Kidney epithelial cell (primary cell): Measurements from ENCODE around the gene RPS19. TPM values are rescaled to one million over a fixed set of nuclear protein-coding genes. Genes with fewer than 3 reads are reported as not detected.

Experiments
- DNase-seq: peaks from one replicate; pipeline ENCODE4 v3.0.0-alpha.2; 2010; ENCODE audit warnings: low read depth
- H3K27me3 ChIP-seq: 2 replicates; pipeline ENCODE4 v1.6.0; 2011; ENCODE audit warnings: low read length; ENCODE audit not compliant: control insufficient read depth, insufficient read depth
- H3K36me3 ChIP-seq: 2 replicates; pipeline ENCODE4 v1.5.1; 2011; ENCODE audit warnings: low read length; ENCODE audit not compliant: control insufficient read depth, insufficient read depth
- H3K4me3 ChIP-seq: 2 replicates; pipeline ENCODE4 v1.5.1; 2011; ENCODE audit warnings: low read depth, mild to moderate bottlenecking, control low read depth, low read length
- total RNA-seq: library from RNA; depleted of rRNA; stranded (reverse); fragments of >200 nt; gene quantifications from 2 replicates; pipeline ENCODE4 v1.2.3, GENCODE V29; 2015
- TF ChIP-seq, protein P1 (sequence below): IDR thresholded peaks from 2 replicates; pipeline ENCODE4 v1.5.1; 2011; ENCODE audit warnings: mild to moderate bottlenecking, moderate library complexity, low read length, control low read depth, inconsistent platforms; ENCODE audit not compliant: insufficient read depth, poor library complexity, severe bottlenecking

The RPS19 gene
- total RNA-seq, 1 donor from 2014 or later: 1,699 TPM

DNA sequence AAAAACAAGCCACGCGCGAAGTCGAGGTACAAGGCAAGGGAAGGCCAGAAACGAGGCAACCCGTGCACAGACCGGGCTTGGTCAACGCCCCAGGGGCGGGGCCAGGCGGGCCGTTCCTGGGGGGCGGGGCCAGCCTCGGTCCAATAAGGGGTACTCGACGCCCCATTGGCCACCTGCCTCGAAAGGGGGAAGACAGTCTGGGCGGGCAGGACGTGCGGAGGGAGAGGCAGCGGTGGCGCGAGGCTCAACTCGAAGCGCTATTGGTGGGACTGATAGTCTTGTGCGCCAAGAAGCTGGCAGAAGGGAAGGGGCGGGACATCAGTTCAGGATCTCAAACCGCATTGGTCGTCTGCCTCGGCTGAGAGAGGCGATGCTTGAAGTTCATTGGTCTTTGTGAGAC, 15.5 kb upstream of the RPS19 start, which contains the start of gene LYPD4:
Gene LYPD4, minus strand, starts transcription at position 83 of the 400 bp plus-strand sequence. CDS start 5,398 bp downstream, outside the sequence.
- TF ChIP-seq, protein P1, sequence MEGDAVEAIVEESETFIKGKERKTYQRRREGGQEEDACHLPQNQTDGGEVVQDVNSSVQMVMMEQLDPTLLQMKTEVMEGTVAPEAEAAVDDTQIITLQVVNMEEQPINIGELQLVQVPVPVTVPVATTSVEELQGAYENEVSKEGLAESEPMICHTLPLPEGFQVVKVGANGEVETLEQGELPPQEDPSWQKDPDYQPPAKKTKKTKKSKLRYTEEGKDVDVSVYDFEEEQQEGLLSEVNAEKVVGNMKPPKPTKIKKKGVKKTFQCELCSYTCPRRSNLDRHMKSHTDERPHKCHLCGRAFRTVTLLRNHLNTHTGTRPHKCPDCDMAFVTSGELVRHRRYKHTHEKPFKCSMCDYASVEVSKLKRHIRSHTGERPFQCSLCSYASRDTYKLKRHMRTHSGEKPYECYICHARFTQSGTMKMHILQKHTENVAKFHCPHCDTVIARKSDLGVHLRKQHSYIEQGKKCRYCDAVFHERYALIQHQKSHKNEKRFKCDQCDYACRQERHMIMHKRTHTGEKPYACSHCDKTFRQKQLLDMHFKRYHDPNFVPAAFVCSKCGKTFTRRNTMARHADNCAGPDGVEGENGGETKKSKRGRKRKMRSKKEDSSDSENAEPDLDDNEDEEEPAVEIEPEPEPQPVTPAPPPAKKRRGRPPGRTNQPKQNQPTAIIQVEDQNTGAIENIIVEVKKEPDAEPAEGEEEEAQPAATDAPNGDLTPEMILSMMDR: no peak
- no peaks in the 10 kb centered on the region for H3K27me3 ChIP-seq
- no peak for DNase-seq
- H3K4me3 ChIP-seq: no peak within 1 kb of the TSS
- no peaks in the 10 kb centered on the region for H3K36me3 ChIP-seq

DNA sequence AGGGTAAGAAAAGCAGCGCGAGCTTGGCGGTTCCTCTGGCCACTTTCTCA, 15.2 kb upstream of the RPS19 start, which contains the start of gene DMRTC2:
Gene DMRTC2, plus strand, starts transcription at position 42 of the 50 bp plus-strand sequence. CDS start 2,387 bp downstream, outside the sequence.
- TF ChIP-seq, protein P1: no peak
- Histone ChIP-seq H3K4me3 (no peak within 1 kb of the TSS), H3K36me3 (no peaks in the 10 kb centered on the region), H3K27me3 (no peaks in the 10 kb centered on the region)
- no peak for DNase-seq

DNA sequence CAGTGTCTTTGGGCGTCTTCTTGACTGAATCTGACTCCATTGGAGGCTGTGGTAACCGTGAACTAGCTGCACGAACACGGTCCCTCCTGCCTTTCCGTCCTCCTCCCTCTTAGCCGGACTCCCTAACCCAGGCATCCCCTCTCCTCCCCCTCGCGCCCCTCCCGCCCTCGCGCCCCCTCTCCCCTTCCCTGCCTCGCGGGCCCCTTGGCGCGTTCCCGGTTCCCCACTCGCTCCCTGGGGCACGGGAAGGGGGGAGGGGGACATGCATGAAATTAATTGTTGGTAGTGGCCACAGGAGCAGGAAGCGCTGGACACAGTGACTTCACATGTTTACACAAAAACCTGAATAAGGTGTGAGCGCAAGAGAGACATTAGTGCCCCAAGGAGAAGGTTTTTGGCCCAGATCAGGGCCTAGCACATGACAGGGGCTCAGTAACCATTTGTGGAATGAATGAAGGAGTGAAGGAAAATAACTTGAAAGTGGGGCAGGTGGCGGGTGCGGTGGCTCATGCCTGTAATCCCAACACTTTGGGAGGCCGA, 14.9 kb upstream of the RPS19 start:
- no peak for DNase-seq
- Histone ChIP-seq H3K4me3 (no peak overlapping the region), H3K36me3 (no peaks in the 10 kb centered on the region), H3K27me3 (no peaks in the 10 kb centered on the region)
- TF ChIP-seq, protein P1: no peak

DNA sequence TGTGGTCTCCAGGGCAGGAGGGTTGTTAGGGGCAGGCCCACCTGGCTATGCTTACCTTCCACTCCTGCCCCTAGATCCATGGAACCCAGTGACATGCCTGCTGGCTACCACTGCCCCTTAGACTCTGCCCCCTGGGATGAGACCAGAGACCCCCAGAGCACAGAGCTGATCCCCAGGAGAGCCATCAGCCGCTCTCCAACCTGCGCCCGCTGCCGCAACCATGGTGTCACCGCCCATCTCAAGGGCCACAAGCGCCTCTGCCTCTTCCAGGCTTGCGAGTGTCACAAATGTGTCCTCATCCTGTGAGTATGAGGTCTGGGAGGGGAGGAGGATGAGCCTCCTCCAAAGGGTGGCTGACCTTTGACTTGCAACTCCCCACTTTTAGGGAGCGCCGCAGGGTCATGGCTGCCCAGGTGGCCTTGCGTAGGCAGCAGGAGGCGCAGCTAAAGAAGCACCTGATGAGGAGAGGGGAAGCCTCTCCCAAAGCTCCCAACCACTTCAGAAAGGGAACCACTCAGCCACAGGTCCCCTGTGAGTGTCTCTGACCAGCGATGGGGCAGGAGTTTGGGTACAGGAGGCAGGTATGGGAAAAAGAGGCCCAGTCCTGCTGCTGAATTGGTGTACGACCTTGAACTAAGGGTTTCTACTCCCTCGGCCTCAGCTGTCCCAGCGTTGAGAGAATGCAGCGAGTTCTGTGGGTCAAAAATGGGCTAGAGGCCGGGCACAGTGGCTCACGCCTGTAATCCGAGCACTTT, 12.5 kb upstream of the RPS19 start:
- DNase-seq: no peak

DNA sequence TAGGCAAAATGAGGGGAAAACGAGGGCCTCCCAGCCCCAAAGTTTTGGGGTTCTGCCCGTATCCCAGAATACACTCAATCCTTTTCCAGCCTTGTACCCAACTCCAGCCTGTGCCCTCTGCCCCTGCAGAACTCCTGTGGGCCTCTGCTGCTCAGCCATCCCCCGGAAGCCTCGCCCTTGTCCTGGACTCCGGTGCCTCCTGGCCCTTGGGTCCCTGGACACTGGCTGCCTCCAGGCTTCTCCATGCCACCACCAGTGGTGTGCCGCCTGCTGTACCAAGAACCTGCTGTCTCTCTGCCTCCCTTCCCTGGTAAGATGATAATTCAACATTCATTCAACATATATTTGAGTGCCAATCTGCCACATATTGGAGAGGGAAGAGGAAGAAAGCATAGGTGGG, 11.4 kb upstream of the RPS19 start:
- peaks cover 5% of the 10 kb centered on the region for H3K27me3 ChIP-seq
- no peak for DNase-seq
- H3K4me3 ChIP-seq: no peak overlapping the region
- TF ChIP-seq, protein P1: no peak
- no peaks in the 10 kb centered on the region for H3K36me3 ChIP-seq

More for the DNA sequence above, 12.5 kb upstream of the RPS19 start:
- TF ChIP-seq, protein P1: no peak
- Histone ChIP-seq H3K36me3 (no peaks in the 10 kb centered on the region), H3K4me3 (no peak overlapping the region), H3K27me3 (peaks cover 5% of the 10 kb centered on the region)

DNA sequence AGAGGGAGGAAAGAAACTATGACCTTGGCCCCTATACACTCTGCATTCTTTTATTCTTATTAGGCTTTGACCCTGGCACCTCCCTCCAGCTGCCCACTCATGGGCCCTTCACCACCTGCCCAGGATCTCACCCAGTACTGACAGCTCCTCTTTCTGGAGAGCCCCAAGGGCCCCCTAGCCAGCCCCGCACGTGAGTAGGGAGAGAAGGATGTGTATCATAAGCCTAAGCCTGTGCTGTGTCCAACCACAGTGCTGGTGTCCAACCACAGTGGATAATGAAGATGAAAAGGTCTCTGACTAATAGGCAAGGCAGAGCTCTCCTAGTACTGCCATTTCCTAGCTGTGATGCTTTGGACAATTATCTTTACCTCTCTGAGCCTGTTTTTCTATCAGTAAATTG, 11.0 kb upstream of the RPS19 start:
- Histone ChIP-seq H3K27me3 (peaks cover 7% of the 10 kb centered on the region), H3K4me3 (no peak overlapping the region), H3K36me3 (no peaks in the 10 kb centered on the region)
- TF ChIP-seq, protein P1: no peak
- no peak for DNase-seq
